Stimulated activated CD4-positive, alpha-beta T cell treated with anti-CD3 and anti-CD28 coated beads, Interleukin-12 subunit alpha, Interleukin-12 subunit beta, amount 100 ng/mL, for 48 hours (primary cell): ENCODE measurements around the gene ASB1.

Experiments
- DNase-seq, 3 donors: peaks; one replicate each; pipeline ENCODE4 v3.0.0-alpha.2; 2020; ENCODE audit warnings: low read depth in 2 of 3, low spot score in 1 of 3

Gene ASB1

DNA sequence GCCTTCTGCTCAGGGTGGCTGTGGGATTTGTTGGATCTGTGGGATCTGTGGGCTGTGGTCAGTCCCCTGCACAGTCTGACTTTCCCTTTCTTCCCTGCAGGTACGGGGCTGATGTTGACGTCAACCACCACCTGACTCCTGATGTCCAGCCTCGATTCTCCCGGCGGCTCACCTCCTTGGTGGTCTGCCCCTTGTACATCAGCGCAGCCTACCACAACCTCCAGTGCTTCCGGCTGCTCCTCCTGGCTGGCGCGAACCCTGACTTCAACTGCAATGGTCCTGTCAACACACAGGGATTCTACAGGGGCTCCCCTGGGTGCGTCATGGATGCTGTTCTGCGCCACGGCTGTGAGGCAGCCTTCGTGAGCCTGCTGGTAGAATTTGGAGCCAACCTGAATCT lies 17.5 kb downstream of the ASB1 start:
- DNase-seq: no peak

DNA sequence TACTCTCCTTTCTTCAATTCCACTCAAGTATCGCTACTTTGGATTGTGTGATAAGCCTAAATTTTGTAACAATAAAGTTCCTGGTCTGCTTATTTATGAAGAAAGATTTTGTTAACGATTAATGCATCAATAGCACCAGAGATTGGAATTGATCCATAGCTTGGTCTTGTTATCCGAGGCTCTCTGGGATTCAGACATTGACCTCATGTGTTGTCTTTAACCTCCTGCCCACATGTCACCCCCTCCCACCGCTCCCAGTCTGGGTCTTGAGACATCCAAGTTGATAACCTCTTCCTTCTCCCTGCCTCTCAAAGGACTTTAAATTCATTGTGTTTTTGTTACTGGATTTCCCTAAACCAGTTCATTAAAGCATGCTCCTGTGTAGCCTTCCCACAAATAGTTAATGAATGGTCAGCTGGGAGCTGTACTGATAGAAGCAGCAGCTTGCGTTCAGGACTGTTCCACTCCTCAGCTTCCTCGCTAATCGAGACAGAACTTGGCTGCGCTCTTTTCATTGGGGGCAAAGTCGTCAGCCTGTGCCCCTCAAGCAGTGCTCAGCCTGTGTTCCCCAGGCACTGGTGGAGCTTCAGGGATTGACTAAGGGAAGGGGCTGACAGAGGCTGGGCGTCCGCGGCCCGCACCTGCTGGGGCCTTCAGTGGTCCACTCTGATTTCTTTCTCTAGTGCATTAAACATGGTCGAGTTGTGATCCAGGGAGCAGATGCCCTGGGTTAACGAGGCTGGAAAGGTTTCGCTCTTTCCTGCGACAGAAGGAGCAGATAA lies 18.9 kb downstream of the ASB1 start:
- no peak for DNase-seq

- no peak for DNase-seq
Measured at GRCh38 chr2:238446371-238446770, 19.6 kb downstream of the ASB1 start.

DNA sequence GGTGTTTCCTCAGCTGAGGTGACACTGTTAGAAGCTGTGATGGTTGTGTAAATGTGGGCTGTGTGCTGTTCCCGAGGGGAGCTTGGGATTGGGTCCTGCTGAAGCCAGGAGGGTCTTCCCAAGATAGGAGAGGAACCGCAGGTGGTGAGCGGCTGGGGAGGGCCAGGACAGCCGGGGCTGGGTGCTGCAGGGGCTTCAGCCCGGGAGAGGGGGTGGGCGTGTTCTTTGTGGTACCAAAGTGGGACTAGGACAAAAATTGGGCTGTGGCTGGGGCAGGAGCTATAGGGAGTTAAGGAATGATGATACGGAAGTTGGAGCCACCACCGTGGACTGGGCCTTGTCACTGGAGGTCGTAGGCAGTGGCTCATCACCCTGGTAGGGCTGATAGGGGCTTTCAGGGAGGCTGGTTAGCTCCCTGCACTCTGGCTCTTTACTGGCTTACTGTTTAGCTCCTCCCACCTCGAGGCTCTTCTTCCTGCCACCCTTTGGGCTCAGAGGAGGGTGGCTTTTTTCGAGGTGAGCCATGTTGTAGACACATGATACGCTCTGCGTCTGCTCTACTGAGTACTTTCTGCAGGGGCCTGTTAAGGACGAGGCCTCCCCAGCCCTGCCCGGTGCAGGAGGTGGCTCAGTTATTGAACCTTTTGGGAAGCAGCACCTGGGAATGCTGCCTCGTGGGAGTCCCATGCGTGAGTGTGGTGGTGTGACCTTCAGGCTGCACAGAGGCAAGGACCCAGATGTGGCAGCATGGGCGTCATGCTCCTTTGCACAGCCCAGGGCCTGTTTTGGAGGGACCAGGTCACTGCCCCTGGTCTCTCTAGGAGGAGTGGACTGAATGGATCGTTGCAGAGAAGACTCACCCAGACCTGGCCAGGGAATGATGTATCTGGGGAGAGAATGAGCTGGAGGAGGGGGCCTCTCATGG lies 21.6 kb downstream of the ASB1 start:
- DNase-seq: no peak

DNA sequence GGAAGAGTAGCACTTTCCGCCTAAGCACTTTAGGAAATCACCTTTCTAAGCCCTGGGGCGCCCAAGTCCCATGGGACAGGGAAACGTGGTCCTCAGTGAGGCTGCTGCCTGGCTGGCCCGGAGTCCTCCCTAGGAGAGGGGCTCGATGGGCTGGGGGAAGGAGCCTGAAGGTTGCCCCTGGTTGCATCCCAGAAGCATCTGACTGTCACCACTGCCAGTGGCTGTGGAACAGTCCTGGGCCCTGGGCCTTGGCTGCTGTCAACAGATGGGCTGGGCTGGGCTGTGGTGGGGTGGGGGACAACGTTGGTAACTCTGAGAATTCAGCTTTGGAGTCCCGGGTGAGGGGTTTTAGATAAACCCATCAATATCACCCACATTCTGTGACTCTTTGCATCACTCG lies 22.5 kb downstream of the ASB1 start:
- DNase-seq: no peak

- no peak for DNase-seq
Measured at GRCh38 chr2:238449909-238450417, 23.2 kb downstream of the ASB1 start.

DNA sequence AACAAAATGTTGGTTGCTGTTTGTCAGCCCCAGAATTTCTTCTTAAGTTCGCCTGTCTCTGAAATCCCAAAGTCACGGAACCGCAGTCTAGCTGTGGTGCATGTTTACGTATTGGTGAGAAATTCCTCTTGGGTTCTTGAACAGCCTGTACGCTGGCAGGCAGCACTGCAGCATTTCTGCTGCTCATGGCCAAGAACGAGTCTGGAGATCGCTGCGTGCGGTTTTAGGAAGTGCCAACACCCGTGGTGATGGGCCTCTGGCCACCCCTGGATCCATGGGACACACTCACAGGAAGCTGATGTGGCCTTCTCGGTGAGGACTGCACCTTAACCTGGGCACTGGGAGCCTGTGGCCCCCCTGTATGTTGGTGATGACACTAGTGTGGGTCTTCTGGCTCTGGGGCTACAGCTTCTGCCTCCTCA lies 23.7 kb downstream of the ASB1 start:
- no peak for DNase-seq

DNA sequence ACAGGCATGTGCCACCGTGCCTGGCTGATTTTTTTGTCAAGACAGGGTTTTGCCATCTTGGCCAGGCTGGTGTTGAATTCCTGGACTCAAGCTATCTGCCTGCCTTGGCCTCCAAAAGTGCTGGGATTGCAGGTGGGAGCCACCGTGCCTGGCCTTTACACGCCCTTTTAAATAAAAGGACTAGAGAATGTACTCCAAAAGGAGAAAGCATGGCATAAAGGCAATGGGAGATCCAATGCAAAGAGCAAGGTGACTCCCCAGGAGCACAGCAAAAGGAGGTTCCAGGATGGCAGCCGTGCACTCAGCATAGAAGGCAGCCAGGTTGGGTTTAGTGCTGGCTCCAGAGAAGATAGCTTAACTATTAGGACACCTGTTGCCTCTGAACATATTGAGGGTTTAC lies 27.1 kb downstream of the ASB1 start:
- DNase-seq: no peak

DNA sequence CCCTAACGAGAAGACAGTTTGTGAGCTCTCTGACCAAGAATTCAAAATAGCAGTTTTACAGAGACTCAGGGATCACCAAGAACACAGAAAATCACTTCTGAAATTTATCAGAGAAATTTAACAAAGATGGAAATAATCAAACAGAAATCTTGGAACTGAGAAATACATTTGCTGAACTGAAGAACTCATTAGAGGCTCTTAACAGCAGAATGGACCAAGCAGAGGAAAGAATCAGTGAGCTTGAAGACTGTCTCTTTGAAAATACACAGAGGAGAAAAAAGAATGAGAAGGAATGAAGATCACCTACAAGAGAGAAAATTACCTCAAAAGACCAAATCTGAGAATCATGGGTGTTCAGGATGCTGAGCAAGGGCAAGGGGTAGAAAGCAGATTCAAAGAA lies 29.7 kb downstream of the ASB1 start:
- no peak for DNase-seq

DNA sequence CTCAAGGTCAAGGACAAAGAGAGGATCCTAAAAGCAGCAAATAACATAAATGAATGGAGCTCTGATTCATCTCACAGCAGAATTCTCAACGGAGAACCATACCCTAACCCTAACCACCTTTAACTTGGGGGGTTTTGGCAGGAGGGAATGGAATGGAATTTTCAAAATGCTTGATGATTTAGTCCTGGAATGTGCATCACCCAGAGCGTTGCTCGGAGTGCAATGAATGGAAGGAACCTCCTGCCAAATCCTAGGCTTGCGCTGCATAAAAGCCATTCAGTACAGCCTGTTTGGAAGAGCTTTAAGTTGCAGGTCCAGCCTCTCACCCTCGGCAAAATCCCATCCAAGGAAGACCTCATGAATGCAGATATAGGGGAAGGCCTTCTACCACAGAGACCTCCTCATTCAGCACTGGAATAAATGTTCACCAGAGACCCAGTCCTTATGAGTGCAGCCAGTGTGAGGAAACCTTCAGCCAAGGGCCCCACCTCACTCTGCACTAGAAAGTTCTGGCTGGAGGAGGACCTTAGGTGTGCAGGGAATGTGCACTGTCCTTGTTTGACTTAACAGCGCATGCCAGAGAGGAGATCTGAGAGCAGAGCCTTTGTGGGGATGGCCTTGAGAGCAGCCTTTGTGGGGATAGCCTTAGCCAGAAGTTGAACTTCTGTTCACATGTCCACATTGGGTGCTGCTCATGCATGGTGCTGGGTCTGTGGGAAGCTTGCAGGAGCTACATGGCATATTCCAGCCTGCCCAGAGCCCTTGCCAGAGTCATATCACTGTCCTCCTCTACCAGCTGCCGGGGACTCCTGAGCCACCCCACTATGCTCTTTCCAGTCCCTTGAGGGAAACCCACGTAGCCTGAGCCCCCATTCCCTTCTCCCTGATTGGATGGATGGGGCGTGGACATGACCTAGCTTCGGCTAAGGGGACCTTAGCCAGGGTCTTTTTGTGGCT lies 30.5 kb downstream of the ASB1 start:
- no peak for DNase-seq

DNA sequence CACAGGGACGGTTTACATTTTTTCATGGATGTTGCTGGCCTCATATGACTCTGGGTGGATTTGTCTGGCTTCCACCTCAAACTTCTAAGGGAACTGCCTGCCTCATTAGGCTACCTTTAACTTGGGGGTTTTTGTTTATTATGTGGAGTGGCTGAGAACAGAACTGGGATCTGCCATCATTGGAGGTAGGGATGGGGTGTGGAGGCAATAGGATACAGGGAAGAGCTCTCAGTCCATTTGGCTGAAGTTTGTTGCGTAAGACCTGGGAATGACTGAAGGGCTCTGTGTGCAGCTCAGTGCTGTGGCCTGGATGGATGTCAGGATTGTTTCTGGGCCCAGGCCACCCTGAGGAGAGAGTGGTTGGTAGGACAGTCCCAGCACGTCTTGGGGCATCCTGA lies 31.2 kb downstream of the ASB1 start:
- DNase-seq: no peak

- DNase-seq: no peak
Measured at GRCh38 chr2:238458651-238459050, 31.9 kb downstream of the ASB1 start.

- no peak for DNase-seq
Measured at GRCh38 chr2:238459081-238459629, 32.4 kb downstream of the ASB1 start.

DNA sequence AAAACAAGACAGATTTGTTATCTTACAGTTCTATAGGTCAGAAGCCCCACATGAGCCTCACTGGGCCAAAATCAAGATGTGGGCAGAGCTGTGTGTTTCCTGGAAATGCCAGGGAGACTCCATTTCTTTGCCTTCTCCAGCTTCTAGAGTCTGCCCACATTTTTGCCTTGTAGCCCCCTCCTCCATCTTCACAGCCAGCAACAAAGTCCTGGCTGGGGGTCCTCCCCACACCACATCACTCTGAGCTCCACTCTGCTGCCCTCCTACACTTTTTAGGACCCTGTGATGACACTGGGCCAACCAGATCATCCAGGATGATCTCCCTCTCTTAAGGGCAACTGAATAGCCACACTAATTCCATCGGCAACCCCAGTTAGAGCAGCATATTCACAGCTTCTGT lies 34.3 kb downstream of the ASB1 start:
- no peak for DNase-seq

GRCh38 chr2:238461491-238461890 lies 34.8 kb downstream of the ASB1 start:
- no peak for DNase-seq

DNA sequence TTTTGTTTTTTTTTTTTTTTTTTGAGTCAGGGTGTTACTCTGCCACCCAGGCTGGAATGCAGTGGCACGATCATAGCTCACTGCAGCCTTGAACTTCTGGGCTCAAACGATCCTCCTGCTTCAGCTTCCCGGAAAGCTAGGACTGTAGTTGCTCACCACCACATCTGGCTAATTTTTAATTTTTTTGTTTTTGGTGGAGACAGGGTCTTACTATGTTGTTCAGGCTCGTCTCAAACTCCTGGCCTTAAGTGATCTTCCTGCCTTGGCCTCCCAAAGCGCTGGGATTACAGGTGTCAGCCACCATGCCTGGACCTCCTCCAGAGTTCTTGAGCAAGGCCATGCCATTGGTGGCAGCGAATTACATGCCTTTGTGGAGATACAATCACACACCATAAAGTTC lies 35.2 kb downstream of the ASB1 start:
- DNase-seq: no peak

GRCh38 chr2:238462782-238463396 lies 36.2 kb downstream of the ASB1 start:
- peak in 1 of 3 donors; percentile 20 for DNase-seq

- no peak for DNase-seq
Measured at GRCh38 chr2:238464389-238464788, 37.7 kb downstream of the ASB1 start.

DNA sequence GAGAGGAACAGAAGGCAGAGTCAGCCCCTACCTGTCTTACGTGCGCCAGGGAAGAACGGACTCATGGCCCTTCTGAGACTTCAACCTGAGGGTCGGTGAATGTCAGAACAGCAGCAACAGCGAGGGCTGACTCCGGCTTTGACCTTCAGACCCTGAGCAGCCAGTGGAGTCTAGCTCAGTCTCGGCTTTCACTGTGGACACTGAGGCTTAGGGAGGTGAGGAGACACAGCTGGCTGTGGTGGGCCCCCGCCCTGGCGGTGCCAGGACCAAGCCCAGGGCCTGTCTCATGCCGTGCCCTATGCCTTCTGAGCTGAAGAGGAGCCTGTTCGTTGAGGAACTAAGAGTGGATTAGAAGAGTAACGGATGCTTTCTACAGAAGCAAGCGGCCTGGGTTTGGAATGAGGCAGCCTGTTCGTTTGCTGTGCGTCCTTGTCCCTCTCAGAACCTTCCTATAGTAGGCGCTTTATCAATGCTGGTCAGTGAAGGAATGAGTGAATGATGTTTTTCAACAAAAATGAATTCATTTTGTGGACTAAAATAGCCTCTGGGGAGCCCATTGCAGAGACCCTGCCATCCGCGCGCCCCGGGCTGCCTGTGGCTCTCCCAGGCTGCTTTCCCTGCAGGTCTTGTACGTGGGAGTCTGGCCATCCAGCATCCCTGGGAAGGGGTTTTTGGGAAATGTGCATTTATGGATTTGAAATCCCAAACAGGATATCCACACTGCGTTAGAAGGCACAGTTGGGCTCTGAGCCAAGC lies 38.9 kb downstream of the ASB1 start:
- no peak for DNase-seq
